Activated CD8-positive, alpha-beta T cell treated with anti-CD3 and anti-CD28 coated beads, Interleukin-2, amount 10 ng/mL, durations not matched to agents 7 days and 5 days (primary cell): ENCODE results near the gene SLC1A4. TPM values are rescaled to one million over a fixed set of nuclear protein-coding genes. Genes with fewer than 3 reads are reported as not detected.
"Not testable (repeated sequence)": the region's sequence is repeated elsewhere in the genome, so short reads cannot be mapped to it uniquely, and the experiment has no call there.

ENCODE experiments used
- ATAC-seq: fragments of 150-1000 bp; cut with Tn5 transposase; one replicate; pipeline ENCODE4 v1.10.0; 2021; ENCODE audit warnings: moderate library complexity
- CTCF ChIA-PET: fragments of 350-600 bp; sonication (Branson Sonifier 250); formaldehyde crosslinking; loops from one replicate; lab custom pipeline; 2021; ENCODE audit warnings: antibody characterized with exemption; lab: Charles Lee
- POLR2A ChIA-PET: fragments of 350-600 bp; sonication (Branson Sonifier 250); formaldehyde crosslinking; loops from one replicate; lab custom pipeline; 2021; ENCODE audit warnings: antibody characterized with exemption; lab: Charles Lee
- DNase-seq: peaks from one replicate; pipeline ENCODE4 v3.0.0-alpha.2; 2020
- H3K27ac Mint-ChIP-seq: one replicate; pipeline ENCODE4 v1.8.0; 2021; ENCODE audit warnings: mild to moderate bottlenecking, mixed read lengths
- H3K27me3 Mint-ChIP-seq: one replicate; pipeline ENCODE4 v1.8.0; 2021; ENCODE audit warnings: low read depth, mixed read lengths
- H3K36me3 Mint-ChIP-seq: one replicate; pipeline ENCODE4 v1.8.0; 2021; ENCODE audit warnings: low read depth, mixed read lengths
- H3K4me1 Mint-ChIP-seq: one replicate; pipeline ENCODE4 v1.8.0; 2021; ENCODE audit warnings: low read depth, mixed read lengths
- H3K4me3 Mint-ChIP-seq: one replicate; pipeline ENCODE4 v1.8.0; 2021; ENCODE audit warnings: mild to moderate bottlenecking, mixed read lengths
- H3K9me3 Mint-ChIP-seq: one replicate; pipeline ENCODE4 v1.8.0; 2022; ENCODE audit warnings: mixed read lengths; ENCODE audit not compliant: insufficient read depth
- total RNA-seq, 2 experiments: library from RNA; stranded (reverse); gene quantifications; one replicate each; pipeline ENCODE4 v1.2.3, GENCODE V29; 2021

SLC1A4 gene
- total RNA-seq, 2 experiments from 2014 or later, result 48.8 to 50.1 TPM

DNA sequence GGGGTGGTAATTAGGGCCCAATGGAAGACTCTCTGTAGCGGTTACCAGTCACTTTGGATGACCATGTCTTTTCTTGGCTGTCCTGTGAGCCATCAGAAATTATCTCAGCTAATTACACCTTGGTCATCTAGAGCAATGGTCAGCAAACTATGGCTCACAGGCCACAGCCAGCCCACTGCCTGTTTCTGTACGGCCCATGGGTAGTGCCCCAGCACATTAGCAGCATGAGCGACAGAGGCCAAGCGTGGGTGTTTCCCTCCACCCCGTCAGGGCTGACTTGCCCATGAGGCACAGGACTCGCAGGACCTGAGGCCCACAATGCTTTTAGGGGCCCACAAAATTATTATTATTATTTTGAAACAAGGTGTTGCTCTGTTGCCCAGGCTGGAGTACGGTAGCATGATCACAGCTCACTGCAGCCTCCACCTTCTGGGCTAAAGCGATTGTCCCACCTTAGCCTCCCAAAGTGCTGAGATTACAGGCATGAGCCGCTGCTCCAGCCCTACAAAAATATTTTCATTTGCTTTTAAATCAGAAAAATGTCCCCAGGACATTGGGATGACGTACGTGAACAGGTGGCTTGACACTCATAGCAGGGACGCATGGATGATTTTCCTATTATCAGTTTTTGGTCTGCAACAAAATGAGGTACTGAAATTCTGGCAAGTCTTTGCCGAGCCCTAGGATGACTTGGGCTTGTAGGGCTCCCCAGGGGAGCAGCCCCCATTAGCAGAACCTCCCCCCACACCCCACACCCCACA lies 37.7 kb downstream of the SLC1A4 start:
- H3K27ac Mint-ChIP-seq, result no peak overlapping the region
- DNase-seq (no peak), ATAC-seq (no peak)
- ChIA-PET CTCF (interaction anchor here (1.9 kb wide), 1 partner anchor 13 kb away, joined by 5 read pairs; no protein-coding TSS in a partner anchor), POLR2A (no interaction called here)
- no peaks in the 10 kb centered on the region for H3K27me3 Mint-ChIP-seq
- peaks cover 21% of the 10 kb centered on the region for H3K36me3 Mint-ChIP-seq
- peaks cover 21% of the 10 kb centered on the region for H3K4me1 Mint-ChIP-seq
- H3K4me3 Mint-ChIP-seq, result no peak overlapping the region
- H3K9me3 Mint-ChIP-seq, result no peaks in the 10 kb centered on the region

DNA sequence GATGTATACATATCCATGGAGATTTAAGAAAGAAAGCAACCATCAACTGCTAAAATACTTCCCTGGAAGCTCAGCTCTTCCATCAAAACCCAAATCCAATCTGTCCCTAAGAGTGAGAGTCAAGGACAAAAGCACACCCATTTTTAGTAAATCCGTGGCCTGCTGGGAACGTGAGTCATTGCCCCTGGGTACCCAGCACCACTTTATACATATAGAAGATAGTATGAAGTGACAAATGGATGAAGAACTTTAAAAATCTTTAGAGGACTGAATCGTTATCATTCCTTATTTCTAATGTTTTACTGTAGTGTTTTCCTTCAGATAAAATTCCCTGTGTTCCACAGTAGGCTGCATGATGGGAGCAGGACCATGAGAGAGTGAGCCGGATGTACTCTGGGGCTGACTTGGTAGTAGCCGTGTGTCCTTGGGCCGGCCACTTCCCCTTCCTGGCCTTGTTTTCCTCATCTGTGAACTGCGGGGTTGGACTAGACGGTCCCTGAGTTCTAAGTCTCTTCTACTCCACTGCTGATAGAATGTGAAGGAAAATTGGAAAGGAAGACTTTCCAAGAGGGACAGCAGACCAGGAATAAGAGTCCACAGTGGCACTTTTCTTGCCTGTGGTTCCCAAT lies 38.5 kb downstream of the SLC1A4 start:
- Mint-ChIP-seq H3K4me1 (peaks cover 30% of the 10 kb centered on the region), H3K9me3 (no peaks in the 10 kb centered on the region), H3K4me3 (no peak overlapping the region), H3K36me3 (peaks cover 14% of the 10 kb centered on the region), H3K27me3 (no peaks in the 10 kb centered on the region), H3K27ac (peak overlapping the region; percentile 13)
- ChIA-PET CTCF (no interaction called here), POLR2A (no interaction called here)
- no peak for DNase-seq
- no peak for ATAC-seq

- Mint-ChIP-seq H3K4me1 (peaks cover 26% of the 10 kb centered on the region), H3K36me3 (peaks cover 2% of the 10 kb centered on the region), H3K27ac (no peak overlapping the region), H3K4me3 (no peak overlapping the region), H3K27me3 (no peaks in the 10 kb centered on the region), H3K9me3 (no peaks in the 10 kb centered on the region)
- ATAC-seq (no peak), DNase-seq (no peak)
- ChIA-PET CTCF (interaction anchor here (0.6 to 14.8 kb wide), 6 partner anchors 9 to 114 kb away, joined by 3 to 169 read pairs (median 4); partner anchors contain the start of gene SLC1A4), POLR2A (no interaction called here)
Measured at GRCh38 chr2:65030476-65031332, 41.5 kb downstream of the SLC1A4 start.

- ChIA-PET CTCF (interaction anchor here (0.7 to 14.8 kb wide), 6 partner anchors 9 to 115 kb away, joined by 3 to 169 read pairs (median 3); partner anchors contain the start of gene SLC1A4), POLR2A (no interaction called here)
- Mint-ChIP-seq H3K27ac (peak overlapping the region; percentile 10), H3K36me3 (no peaks in the 10 kb centered on the region), H3K4me3 (no peak overlapping the region), H3K27me3 (no peaks in the 10 kb centered on the region), H3K9me3 (no peaks in the 10 kb centered on the region), H3K4me1 (peaks cover 23% of the 10 kb centered on the region)
- ATAC-seq, result peak; percentile 57
- no peak for DNase-seq
Measured at GRCh38 chr2:65031341-65032018, 42.3 kb downstream of the SLC1A4 start.

DNA sequence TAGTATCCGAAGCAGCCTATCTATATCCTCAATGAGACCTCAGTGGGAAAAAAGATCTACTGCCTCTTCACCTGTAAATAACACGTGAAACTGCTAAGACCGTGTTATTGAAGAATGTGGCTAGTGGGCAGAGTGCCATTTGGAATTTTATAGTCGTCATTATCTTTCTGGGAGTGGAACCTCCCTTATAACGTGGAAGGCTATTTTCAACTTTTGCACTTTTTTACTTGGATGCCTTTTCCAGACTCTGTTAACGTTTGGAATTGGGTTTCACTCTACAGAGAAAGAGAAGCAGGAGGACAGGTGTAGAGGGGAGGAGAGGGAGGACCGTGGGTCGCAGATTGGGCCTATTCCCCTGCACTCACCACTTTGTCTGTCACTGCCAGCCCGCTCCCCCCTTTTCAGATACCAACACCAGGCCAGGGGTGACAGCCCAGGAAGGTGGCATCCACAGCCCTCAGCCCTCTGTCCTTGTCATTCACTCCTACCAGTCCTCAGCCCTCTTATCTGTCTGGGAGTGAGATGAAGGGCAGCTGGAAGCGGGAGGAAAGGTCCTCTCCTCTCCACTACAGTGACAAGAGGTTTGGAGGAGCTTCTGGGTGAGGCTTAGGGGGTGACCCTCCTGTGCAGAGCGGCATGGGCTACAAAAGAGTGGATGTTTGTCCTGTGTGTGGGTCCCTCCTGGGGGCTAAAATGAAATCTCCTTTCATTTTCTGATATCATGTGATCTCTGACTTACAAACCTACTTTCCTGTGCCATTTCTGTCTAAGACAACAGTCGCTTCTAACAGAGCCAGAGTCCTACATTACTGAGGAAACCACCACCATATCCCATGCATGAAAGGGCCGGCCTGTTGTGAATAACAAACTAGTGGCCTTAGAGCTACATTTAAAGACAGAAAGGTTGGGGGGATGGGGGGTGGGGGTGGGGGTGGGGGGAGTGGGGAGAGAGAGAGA lies 43.1 kb downstream of the SLC1A4 start:
- no peaks in the 10 kb centered on the region for H3K27me3 Mint-ChIP-seq
- peak overlapping the region; percentile 10 for H3K27ac Mint-ChIP-seq
- H3K4me1 Mint-ChIP-seq, result peaks cover 23% of the 10 kb centered on the region
- no peaks in the 10 kb centered on the region for H3K9me3 Mint-ChIP-seq
- ChIA-PET POLR2A (no interaction called here), CTCF (interaction anchor here (0.8 to 14.8 kb wide), 6 partner anchors 10 to 116 kb away, joined by 3 to 169 read pairs (median 3); no protein-coding TSS in a partner anchor)
- DNase-seq (no peak), ATAC-seq (no peak)
- no peak overlapping the region for H3K4me3 Mint-ChIP-seq
- no peaks in the 10 kb centered on the region for H3K36me3 Mint-ChIP-seq

DNA sequence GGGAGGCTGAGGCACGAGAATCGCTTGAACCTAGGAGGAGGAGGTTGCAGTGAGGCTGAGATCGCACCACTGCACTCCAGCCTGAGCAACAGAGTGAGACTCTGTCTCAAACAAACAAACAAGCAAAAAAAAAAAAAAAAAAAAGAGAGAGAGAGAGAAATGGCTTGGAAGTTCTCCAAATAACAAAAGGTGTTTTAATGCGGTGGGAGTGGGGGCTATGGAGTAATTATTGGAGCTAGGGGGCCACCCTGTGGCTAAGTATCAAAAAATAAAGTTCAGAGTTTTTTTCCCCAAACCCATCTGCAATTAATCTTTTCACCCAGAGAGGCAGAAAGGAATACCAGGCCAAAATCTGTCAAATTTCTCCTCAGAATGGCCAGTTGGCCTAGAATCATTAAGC lies 44.0 kb downstream of the SLC1A4 start:
- H3K27me3 Mint-ChIP-seq, result no peaks in the 10 kb centered on the region
- ChIA-PET POLR2A (no interaction called here), CTCF (interaction anchor here (0.8 to 14.8 kb wide), 6 partner anchors 10 to 116 kb away, joined by 3 to 169 read pairs (median 3); no protein-coding TSS in a partner anchor)
- ATAC-seq (no peak), DNase-seq (peak; percentile 32)
- H3K9me3 Mint-ChIP-seq, result no peaks in the 10 kb centered on the region
- no peak overlapping the region for H3K27ac Mint-ChIP-seq
- H3K36me3 Mint-ChIP-seq, result no peaks in the 10 kb centered on the region
- H3K4me3 Mint-ChIP-seq, result no peak overlapping the region
- H3K4me1 Mint-ChIP-seq, result peaks cover 23% of the 10 kb centered on the region

GRCh38 chr2:65033667-65034066 lies 44.5 kb downstream of the SLC1A4 start:
- CTCF ChIA-PET, result interaction anchor here (1.0 to 14.8 kb wide), 5 partner anchors 10 to 117 kb away, joined by 3 to 169 read pairs (median 3); no protein-coding TSS in a partner anchor
- H3K4me1 Mint-ChIP-seq, result peaks cover 23% of the 10 kb centered on the region
- POLR2A ChIA-PET, H3K4me3 Mint-ChIP-seq, H3K27me3 Mint-ChIP-seq, DNase-seq, H3K27ac Mint-ChIP-seq, H3K36me3 Mint-ChIP-seq, H3K9me3 Mint-ChIP-seq, ATAC-seq: not testable (repeated sequence)

DNA sequence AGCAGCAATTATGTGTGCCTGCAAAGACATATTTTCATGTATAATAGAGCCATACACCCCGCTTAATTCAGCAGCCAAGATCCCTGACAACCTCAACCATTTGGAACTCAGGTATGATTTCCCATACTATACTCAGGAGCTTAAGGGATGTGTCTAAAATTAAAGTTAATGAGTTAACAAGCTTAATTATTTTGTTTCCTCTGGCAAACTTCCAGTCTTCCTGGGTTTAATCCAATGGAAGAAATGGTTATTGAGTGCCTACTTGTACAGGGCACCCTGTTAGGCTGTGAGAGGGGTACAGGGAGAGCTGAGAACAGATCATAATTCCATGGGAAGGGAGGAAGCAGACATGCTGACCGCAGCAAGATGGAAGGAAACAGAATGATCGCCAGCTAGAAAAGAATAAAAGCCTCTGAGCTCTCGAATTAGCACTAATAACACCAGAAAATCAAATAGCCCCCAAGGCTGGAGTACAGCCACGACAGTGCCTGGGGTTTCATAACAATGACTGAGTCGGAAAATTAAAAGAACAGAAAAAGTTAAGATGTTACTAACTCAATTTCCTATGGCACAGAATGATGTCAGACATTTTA lies 46.2 kb downstream of the SLC1A4 start:
- H3K27ac Mint-ChIP-seq, result no peak overlapping the region
- H3K27me3 Mint-ChIP-seq, result no peaks in the 10 kb centered on the region
- no peaks in the 10 kb centered on the region for H3K36me3 Mint-ChIP-seq
- ChIA-PET CTCF (interaction anchor here (0.9 to 14.8 kb wide), 3 partner anchors 47 to 451 kb away, joined by 4 to 169 read pairs (median 4); no protein-coding TSS in a partner anchor), POLR2A (interaction anchor here (0.6 kb wide), 1 partner anchor 22 kb away, joined by 3 read pairs; no protein-coding TSS in a partner anchor)
- no peak for DNase-seq
- H3K4me3 Mint-ChIP-seq, result no peak overlapping the region
- no peaks in the 10 kb centered on the region for H3K9me3 Mint-ChIP-seq
- peaks cover 30% of the 10 kb centered on the region for H3K4me1 Mint-ChIP-seq
- ATAC-seq, result no peak

- no peak overlapping the region for H3K27ac Mint-ChIP-seq
- DNase-seq, result no peak
Measured at GRCh38 chr2:65037178-65037577, 48.0 kb downstream of the SLC1A4 start.

DNA sequence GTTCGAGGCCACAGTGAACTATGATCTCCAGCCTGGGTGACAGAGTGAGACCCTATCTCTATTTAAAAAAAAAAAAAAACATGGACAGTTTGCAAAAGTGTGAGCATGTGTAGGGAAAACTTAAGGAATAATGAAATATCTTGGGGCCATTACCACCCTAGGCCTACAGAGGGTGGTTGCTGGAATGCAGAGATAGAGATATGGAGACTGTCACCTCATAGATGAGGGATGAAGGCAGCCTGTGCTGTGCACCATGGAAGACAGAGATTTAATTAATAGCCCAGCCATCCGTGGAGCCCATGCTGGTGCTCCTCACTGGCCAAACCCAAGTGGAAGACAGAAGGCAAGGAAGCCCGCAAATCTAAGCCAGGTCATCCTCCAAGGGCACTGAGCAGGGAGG lies 50.4 kb downstream of the SLC1A4 start:
- Mint-ChIP-seq H3K4me3 (no peak overlapping the region), H3K9me3 (peaks cover 15% of the 10 kb centered on the region), H3K27me3 (no peaks in the 10 kb centered on the region), H3K27ac (no peak overlapping the region), H3K4me1 (peaks cover 16% of the 10 kb centered on the region), H3K36me3 (peaks cover 18% of the 10 kb centered on the region)
- ChIA-PET CTCF (interaction anchor here (1.0 to 14.8 kb wide), 7 partner anchors 9 to 123 kb away, joined by 3 to 169 read pairs (median 4); partner anchors contain the start of gene SLC1A4), POLR2A (no interaction called here)
- no peak for ATAC-seq
- no peak for DNase-seq

More at GRCh38 chr2:65037178-65037577, 48.0 kb downstream of the SLC1A4 start:
- no peaks in the 10 kb centered on the region for H3K9me3 Mint-ChIP-seq
- POLR2A ChIA-PET, result no interaction called here
- H3K36me3 Mint-ChIP-seq, result peaks cover 3% of the 10 kb centered on the region
- no peak for ATAC-seq
- H3K27me3 Mint-ChIP-seq, result no peaks in the 10 kb centered on the region
- CTCF ChIA-PET, result interaction anchor here (14.8 kb wide), 1 partner anchor 120 kb away, joined by 169 read pairs; no protein-coding TSS in a partner anchor
- no peak overlapping the region for H3K4me3 Mint-ChIP-seq
- H3K4me1 Mint-ChIP-seq, result peaks cover 16% of the 10 kb centered on the region
